HG03460 (cell line): ENCODE measurements around the gene USP36.

Source experiments
- ATAC-seq: cut with Tn5 transposase; IDR thresholded peaks from one replicate; pipeline ENCODE4 v1.9.1; 2021; ENCODE audit not compliant: unreplicated experiment

USP36 gene

DNA sequence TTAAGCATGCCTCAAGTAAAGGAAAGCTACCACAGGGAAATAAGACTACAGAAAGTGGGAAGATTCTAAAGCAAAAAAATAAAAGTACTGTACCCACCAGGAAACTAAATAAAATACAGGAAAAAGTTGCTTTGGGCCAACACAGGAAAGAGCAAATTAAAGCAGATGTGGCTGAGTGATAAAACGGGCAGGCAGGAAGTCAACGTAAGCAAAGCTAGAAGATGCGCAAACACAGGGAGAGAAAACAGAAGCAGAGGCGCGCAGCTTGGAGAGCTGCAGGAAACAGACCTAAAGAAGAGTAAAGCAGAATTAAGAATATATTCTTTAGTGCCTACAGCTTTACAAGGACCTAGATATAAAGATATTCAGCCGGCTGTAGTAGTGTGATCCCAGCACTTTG is 21.7 kb downstream of the USP36 start:
- ATAC-seq: no peak

DNA sequence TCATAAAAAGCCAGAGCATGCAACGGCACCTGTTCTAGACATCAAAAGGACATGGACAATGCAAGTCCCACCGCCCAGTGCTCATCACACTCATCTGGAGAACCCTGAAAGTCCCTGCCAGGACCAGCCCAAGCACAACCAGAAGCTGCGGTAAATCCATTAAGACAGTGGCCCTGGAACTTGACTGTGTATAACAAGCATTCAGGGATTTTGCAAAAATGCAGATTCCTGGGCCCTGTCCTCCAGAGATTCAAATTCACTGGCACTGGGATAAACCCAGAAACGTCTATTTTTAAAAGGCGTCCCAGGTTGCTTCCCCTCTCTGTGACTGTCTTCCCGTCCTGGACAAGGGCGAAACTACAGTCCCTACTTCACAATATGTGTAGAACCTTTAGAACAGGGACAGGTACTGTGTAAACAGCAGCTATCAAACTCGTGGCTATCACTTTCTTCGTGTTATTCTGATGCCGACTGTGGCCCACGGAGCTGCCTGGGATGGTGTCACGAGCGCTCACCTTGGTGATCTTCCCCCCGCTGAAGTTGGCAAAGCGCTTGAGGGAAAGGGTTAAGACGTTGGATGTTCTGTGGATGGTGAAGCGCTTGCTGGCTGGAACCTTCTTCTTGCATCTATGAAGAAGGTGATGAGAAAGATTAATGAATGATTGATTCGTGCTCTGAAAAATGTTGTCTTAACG is 22.3 kb downstream of the USP36 start:
- no peak for ATAC-seq

DNA sequence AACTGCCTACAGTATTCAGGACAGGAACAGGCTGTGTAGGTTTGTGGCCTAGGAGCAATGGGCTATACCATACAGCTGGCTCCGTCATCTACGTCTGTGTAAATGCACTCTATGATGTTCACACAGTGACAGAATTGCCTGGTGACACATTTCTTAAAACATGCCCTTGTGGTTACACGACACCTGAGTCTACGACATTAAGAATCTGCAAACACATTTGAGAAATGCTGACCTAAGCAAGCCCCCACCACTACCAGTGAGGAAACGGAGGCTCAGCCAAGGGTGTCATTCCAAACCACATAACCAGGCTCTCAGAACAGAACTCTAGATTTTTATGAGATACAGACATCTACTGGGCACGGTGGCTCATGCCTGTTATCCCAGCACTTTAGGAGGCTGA is 23.5 kb downstream of the USP36 start:
- ATAC-seq: no peak

DNA sequence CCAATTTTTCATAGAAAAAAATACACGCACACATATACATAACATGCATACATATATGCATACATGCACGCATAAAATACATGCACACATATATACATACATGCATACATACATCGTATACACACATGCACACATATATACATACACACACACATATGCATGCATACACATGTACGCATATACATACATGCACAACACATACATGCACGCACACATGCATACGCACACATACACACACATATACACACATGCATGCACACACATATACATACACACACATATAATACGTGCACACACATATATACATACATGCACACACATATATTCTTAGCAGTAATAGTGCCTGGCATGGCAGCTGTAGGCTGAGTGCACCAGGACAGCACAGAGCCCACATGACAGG is 24.9 kb downstream of the USP36 start:
- no peak for ATAC-seq

DNA sequence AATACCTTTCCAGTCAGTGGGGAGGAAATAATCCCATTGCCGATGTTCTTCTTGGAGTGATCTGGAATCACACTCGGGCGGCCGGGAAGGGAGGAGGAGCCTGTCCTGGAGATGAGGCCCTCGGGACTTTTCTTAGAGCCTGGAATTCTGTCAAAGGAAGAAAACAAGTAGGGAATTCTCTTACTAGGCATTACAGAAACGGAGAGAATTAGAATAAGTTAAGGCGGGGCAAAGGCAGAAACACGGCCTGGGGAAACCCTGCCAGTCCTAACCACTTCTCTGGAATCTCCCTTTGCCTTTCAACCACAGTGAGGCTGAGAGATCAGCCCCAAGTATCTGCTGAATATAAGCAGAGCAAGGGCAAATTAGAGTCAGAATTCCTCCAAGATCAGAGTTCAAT is 27.8 kb downstream of the USP36 start:
- no peak for ATAC-seq

DNA sequence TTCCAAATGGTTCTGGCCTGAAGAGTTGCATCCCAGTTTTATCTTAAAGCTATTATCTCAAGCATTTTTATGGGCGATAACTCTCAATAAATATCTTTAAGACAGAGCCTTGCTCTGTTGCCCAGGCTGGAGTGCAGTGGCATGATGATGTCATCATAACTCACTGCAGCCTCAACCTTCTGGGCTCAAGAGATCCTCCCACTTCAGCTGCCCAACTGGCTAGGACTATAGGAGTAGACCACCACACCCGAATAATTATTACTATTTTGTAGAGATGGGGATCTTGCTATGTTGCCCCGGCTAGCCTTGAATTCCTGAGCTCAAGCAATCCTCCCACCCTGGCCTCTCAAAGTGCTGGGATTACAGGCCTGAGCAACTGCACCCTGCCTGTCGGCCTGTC is 32.5 kb downstream of the USP36 start:
- ATAC-seq: no peak

DNA sequence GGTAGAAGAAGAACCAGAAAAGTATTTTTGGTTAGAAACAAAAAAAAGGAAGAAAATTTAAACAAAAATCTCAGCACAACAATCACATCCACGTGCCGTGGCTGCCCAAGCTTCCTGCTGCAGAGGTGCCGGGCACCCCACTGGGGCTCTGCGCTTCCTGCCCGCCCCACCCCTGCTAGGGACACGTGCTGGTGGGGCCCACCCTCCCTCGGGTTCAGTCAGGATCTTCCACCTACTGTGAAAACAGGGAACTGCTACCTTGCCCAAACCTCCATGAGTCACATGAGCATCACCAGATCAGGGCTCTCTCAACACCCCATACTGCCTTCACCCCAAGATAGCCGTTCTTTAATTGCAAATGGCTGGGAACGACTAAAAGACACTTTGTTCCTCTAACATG is 34.2 kb downstream of the USP36 start:
- no peak for ATAC-seq

DNA sequence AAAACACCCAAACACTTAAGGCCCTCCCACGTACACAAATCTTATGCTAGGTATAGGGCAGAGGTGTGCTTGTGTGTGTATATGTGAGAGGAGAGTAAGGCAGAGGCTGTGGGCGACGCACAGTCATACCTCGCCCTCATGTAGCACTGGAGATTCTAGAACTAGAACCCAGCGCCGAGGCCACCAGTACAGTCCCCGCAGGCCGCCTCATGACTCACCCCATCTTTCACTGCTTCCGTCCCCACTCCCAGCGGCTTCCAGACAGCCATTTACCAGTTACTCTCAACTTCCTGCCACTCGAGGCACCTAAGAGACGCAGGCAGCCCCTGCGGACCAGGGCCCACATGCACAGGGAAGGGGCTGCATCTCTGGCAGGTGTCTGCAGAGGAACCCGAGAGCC is 35.3 kb downstream of the USP36 start:
- no peak for ATAC-seq

DNA sequence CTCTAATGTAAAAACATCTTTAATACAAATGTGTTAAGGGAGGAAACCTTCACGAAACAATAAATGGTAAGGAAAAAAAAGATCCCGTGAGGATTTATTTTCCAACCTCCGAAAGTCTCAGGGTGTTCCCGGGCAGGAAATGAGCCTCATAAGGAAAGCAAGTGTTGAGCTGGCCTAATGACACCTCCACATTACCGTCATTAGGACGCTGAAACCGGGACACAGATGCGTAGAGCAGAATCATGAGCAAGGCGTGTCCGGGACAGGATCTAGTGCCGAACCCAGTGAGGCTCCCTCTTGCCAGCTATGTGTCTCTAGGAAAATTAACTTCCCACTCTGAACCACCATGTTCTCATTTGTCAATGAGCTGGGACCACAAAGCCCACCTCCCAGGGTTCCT is 35.8 kb downstream of the USP36 start:
- ATAC-seq: no peak

DNA sequence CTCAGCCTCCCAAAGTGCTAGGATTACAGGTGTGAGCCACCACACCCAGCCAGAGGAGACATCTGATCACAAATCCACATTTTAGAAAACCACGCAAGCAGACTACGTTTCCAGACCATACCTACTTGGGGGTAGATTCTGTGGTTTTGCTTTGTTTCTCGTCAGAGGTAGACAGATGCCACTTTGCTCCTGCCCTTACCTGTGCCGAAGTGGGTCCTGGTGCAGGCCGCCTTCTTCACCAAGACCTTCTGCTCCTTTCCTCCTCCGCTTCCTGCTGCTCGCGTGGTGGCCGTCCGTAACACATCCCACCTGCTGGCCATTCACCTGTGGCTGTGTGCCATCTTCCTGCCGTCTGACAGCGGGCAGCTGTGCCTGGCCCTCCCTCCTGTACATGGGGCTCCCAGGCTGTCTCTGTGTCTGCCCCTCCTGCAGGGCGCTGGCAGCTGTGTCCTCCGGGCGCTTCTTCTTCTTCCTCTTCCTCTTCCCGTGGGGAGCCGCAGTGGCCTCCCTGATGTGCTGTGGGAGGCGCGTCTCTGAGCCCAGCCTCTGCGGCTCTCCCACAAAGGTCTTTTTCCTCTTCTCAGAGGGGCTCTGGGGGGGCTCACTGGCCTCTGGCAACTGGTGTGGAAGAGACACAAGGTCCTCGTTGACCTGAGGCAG is 37.3 kb downstream of the USP36 start:
- no peak for ATAC-seq

DNA sequence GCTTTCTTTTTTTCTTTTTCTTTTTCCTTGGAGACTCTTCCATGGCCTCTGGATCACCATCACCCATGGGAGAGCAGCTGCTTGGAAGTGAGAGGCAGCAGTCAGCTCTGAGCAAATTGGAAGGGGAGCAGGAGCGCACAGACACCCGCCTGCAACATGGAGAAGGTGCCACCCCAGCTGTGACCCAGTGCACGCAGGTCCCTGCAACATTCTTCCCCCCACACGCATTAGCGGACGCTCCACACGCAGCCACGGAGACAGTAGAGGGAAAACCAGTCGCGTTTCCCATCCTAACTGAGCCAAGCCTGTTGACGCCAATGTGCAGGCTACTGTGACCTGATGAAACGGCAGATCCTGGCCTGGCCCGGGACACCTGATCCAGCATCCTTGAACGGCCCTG is 38.2 kb downstream of the USP36 start:
- ATAC-seq: no peak

DNA sequence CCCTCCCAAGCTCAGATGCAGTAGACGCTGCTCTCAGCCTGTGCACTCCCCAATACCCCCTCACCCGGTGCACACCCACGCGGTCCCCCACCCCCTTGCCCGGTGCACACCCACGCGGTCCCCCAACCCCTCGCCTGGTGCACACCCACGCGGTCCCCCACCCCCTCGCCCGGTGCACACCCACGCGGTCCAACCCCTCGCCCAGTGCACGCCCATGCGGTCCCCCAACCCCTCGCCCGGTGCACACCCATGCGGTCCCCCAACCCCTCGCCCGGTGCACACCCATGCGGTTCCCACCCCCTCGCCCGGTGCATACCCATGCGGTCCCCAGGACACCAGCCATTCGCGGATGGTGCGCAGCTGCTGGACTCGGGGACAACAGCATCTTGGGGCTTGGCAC is 38.6 kb downstream of the USP36 start:
- ATAC-seq: no peak

DNA sequence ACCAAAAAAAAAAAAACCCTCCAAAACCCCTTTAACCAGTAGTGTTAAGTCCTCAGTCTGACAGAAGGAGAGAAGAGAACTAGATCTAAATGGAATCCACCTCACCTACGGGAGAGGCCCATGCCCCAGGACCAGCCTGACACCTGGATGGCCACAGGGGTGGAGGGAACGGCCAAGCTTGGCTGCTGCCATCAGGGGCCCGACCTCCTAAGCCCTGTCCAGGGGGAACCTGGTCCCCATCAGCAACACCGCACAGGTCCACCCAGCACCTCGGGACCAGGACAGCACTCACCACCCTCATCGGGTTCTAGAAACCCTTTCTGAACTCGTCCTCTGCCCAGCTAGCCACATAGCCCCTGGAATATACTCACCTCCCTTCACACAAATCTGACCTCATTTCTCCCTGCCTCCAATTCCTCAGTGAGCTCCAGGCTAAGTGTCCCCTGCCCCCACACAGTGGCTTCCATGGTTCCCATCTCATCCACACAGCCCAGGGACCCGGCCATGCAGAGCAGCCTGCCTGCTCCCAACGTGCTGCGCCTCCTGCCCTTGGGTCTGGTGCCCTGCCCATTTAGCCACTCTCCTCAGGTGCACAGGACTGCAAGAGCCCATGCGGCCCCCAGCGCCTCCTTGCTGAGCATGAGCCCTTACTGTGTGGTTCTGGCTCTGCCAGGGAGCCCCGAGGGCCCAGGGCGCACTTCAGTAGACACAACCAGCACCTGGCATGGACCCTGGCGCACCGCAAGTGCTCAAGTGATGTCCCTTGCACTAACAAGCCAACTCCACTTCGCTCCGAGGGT is 40.3 kb downstream of the USP36 start:
- ATAC-seq: no peak

DNA sequence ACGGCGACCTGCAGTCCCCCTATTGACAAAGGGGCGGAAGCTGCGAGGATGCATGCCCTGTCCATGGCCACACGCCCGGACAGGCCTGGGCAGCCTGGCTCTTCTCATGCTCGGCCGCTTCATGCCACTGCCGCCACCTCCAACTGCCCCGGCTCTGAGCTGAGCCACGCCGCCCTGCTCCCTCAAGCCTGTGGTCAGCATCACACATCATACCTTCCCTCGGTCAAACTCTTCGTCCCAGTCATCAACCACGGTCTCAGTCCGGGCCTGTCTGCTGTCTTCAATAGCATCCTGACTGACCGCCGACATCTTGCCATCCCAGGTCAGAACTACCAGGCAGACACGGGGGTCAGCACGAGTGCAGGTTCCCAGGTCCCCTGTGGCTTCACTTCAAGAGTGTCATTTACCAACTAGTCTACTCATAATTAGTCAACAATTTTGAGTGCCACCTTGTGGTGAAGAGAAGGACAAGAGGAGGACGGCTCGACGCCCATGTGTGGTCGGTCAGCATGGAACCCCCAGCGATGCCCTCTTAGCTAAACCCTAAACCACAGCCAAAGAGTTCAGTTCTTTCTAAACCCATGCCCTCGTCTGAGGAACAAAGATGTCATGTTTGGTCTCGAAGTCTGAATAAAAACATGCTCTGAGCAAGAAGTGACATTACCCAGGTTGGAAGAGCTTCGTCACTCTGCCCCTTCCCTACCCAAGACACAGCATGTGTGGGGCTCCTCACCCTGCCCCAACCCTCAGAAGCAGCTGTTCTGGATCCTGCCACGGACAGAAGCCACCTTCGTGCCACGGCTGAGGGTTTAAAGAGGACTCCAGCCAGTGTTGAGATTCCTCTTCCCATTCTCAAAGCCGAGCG is 41.7 kb downstream of the USP36 start:
- no peak for ATAC-seq

DNA sequence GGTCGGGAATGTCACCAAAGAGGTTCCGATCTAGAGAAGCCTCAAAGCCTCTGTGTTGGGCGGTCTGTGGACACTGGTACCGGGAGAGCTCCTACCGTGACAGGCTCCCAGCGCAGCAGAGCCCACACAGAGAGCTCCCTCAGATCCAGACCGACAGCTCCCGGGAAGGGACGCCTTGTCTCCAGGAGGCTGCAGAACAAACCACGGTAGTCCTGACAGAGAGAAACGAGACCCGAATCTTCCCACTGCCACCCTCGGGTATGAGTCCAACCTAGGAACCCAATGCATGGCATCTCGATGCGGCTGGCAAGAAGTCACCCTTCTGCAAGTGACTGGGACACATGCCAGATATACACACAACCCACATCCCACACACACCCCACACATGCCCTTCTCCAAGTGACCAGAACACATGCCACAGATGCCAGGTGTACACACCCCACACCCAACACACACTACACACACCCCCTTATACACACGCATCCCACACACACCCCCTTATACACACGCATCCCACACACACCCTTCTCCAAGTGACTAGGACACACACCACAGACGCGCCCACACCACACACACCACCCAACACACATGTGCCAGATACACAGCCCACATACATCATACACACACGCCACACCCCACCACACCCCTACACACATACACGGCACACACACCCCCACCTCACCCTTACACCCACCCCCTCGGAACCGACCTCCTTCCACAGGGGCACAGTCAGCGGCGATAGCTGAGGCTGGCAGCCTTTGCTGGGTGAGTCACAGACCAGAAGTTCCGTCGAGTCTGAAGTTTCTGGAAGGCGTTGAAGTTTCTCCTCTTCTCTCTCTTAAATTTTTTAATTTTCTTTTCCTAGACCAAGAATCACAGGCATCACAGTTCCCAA is 42.7 kb downstream of the USP36 start:
- ATAC-seq: no peak

DNA sequence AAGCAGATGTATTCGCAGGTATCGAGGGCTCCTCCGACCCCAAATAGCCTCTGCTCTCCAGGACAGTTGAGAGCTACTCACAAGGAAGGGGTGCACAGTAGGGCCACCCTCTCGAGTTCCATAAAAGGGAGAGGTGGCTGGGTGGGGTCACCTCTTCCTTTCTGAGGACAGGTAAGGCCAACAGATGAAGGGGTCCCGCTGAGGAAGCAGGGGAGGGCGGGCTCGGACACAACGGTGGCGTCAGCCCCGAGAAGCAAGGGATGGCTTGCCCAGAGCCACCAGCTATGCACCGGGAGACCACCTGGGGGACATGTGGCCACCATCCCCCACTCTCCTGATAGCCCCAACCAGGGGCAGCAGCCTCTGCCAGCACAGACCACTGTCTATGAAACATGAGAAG is 43.4 kb downstream of the USP36 start:
- ATAC-seq: no peak

DNA sequence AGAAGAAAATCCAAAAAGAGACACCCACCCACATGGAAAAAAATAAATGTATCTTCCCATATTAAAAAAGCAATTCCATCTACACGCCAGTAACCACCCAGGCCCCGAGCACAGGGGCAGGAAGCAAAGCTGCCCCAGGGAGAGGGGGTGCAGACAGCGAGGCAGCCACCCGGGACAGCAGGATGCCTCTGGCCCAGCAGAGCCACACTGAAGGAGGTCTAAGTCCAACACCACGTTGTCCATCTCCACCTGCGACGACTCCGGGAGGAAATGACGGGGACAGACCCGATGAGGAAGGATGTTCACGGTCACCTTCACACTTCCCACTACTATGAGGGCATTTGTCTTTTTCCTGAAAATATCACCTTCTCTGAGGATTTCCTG is 44.1 kb downstream of the USP36 start:
- no peak for ATAC-seq

DNA sequence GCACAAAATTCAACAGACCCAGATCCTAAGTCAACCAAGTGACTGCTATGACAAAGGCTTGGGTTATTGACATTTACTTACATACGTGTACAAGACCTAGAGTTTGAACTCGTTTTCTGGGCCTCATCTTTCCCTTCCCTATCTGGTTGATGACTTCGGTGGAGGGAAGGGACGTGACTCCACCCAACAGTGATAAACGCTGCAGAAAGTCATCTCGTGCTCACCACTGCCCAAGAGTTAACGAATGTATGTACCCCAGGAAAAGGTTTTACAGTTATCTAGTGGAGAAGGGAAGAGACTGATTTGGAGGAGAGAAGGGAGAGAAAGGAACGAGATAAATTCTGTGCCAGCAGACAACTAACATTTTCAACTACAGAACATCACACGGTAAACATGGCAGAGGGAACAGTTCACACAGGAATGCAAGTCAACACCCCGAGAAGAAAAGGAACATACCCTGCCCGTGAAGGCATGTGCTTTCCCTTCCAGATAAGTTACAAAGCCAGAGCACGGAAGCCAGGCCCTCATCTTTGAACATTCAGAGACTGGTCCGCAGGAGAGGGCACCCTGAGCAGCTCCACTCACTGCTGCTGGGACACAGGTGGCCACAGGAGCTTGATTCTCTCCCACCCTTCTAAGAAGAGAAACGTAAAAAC is 44.6 kb downstream of the USP36 start:
- no peak for ATAC-seq

DNA sequence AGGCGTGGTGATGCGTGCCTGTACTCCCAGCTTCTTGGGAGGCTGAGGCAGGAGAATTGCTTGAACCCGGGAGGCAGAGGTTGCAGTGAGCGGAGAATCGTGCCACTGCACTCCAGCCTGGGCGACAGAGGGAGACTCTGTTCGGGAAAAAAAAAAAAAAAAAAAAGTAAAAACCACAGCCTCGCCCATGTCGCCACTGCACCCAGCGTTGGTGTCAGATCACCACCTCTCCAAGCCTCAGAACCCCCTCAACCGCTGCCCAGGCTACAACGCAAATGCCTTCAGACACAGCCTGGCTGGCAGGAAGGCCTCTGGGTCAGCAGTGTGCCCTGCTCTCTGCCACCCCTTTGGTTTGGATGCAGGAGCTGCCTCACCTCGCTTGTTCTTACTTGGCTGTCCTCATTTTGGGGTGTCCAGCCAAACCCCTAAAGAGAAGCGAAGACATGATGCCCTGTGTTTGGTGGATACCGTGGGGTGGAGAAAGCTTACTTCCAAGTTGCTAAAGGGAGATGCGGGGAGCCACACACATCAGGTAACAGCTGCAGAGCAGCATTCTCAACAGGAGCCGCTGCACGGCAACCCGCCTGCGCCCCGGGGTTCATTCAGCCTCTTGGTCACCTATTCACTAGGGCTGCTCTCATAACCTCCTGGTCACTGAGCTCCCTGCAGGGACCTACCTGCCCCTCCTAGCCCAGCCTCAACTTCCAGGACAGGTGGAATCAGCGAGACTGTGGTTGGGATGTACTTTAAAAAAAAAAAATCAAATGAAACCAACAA is 45.6 kb downstream of the USP36 start:
- ATAC-seq: no peak
